HEK293 (cell line): ENCODE results near the gene UNC13A.

Source experiments
- GLI4 ChIP-seq: fragments of 450-650 bp; formaldehyde crosslinking; IDR thresholded peaks from 2 replicates; pipeline ENCODE4 v1.5.1; 2016; ENCODE audit warnings: missing biosample characterization, missing genetic modification characterization
- GLIS2 ChIP-seq: fragments of 450-650 bp; formaldehyde crosslinking; IDR thresholded peaks from 2 replicates; pipeline ENCODE4 v1.5.1; 2016; ENCODE audit warnings: missing biosample characterization, missing genetic modification characterization
- HOXA7 ChIP-seq: sonication (generic); formaldehyde crosslinking; IDR thresholded peaks from 2 replicates; pipeline ENCODE4 v1.8.1; 2022; ENCODE audit warnings: missing genetic modification reagents, borderline replicate concordance
- MYNN ChIP-seq: fragments of 450-650 bp; formaldehyde crosslinking; IDR thresholded peaks from 2 replicates; pipeline ENCODE4 v1.5.1; 2016; ENCODE audit warnings: missing biosample characterization, missing genetic modification characterization, borderline replicate concordance
- OSR2 ChIP-seq: fragments of 450-650 bp; formaldehyde crosslinking; IDR thresholded peaks from 2 replicates; pipeline ENCODE4 v1.5.1; 2016; ENCODE audit warnings: missing biosample characterization, missing genetic modification characterization
- PATZ1 ChIP-seq: fragments of 450-650 bp; formaldehyde crosslinking; IDR thresholded peaks from 2 replicates; pipeline ENCODE4 v1.5.1; 2016; ENCODE audit warnings: missing biosample characterization, missing genetic modification characterization
- SCRT1 ChIP-seq: fragments of 450-650 bp; formaldehyde crosslinking; IDR thresholded peaks from 2 replicates; pipeline ENCODE4 v1.5.1; 2016; ENCODE audit warnings: missing biosample characterization, missing genetic modification characterization, borderline replicate concordance
- SETDB1 ChIP-seq: IDR thresholded peaks from one replicate; pipeline ENCODE4 v1.6.1; 2017; ENCODE audit warnings: mild to moderate bottlenecking, low read length, moderate library complexity, mixed read lengths; ENCODE audit not compliant: insufficient read length
- SP2 ChIP-seq: fragments of 450-650 bp; formaldehyde crosslinking; IDR thresholded peaks from 2 replicates; pipeline ENCODE4 v1.5.1; 2016; ENCODE audit warnings: missing biosample characterization, missing genetic modification characterization
- TRIM28 ChIP-seq: IDR thresholded peaks from 2 replicates; pipeline ENCODE4 v1.6.1; 2011; ENCODE audit warnings: low read length, control low read depth, borderline replicate concordance
- ZBTB21 ChIP-seq: fragments of 450-650 bp; formaldehyde crosslinking; IDR thresholded peaks from 2 replicates; pipeline ENCODE4 v1.5.1; 2017; ENCODE audit warnings: missing biosample characterization, missing genetic modification characterization
- ZFP69B ChIP-seq: fragments of 450-650 bp; formaldehyde crosslinking; IDR thresholded peaks from 2 replicates; pipeline ENCODE4 v1.5.1; 2016; ENCODE audit warnings: missing biosample characterization, missing genetic modification characterization
- ZNF114 ChIP-seq: fragments of 450-650 bp; formaldehyde crosslinking; IDR thresholded peaks from 2 replicates; pipeline ENCODE4 v1.5.0; 2017; ENCODE audit warnings: missing biosample characterization, missing genetic modification characterization
- ZNF148 ChIP-seq: fragments of 450-650 bp; formaldehyde crosslinking; IDR thresholded peaks from 2 replicates; pipeline ENCODE4 v1.5.0; 2017; ENCODE audit warnings: missing biosample characterization, missing genetic modification characterization, borderline replicate concordance
- ZNF211 ChIP-seq: fragments of 450-650 bp; formaldehyde crosslinking; IDR thresholded peaks from 2 replicates; pipeline ENCODE4 v1.5.1; 2016; ENCODE audit warnings: low read depth, missing biosample characterization, missing genetic modification characterization
- ZNF26 ChIP-seq: fragments of 450-650 bp; formaldehyde crosslinking; IDR thresholded peaks from 2 replicates; pipeline ENCODE4 v1.5.1; 2016; ENCODE audit warnings: missing biosample characterization, missing genetic modification characterization
- ZNF362 ChIP-seq: fragments of 450-650 bp; formaldehyde crosslinking; IDR thresholded peaks from 2 replicates; pipeline ENCODE4 v1.5.1; 2016; ENCODE audit warnings: missing biosample characterization, missing genetic modification characterization
- ZNF366 ChIP-seq: fragments of 450-650 bp; formaldehyde crosslinking; conservative IDR thresholded peaks from 2 replicates; pipeline ENCODE4 v1.5.1; 2016; ENCODE audit warnings: missing biosample characterization, missing genetic modification characterization
- ZNF394 ChIP-seq: fragments of 450-650 bp; formaldehyde crosslinking; IDR thresholded peaks from 2 replicates; pipeline ENCODE4 v1.5.1; 2016; ENCODE audit warnings: missing biosample characterization, missing genetic modification characterization, mild to moderate bottlenecking, moderate library complexity, borderline replicate concordance
- ZNF416 ChIP-seq: fragments of 450-650 bp; formaldehyde crosslinking; IDR thresholded peaks from 2 replicates; pipeline ENCODE4 v1.5.1; 2016; ENCODE audit warnings: missing biosample characterization, missing genetic modification characterization
- ZNF423 ChIP-seq: fragments of 450-650 bp; formaldehyde crosslinking; IDR thresholded peaks from 2 replicates; pipeline ENCODE4 v1.5.1; 2016; ENCODE audit warnings: missing biosample characterization, missing genetic modification characterization
- ZNF48 ChIP-seq: fragments of 450-650 bp; formaldehyde crosslinking; IDR thresholded peaks from 2 replicates; pipeline ENCODE4 v1.5.1; 2016; ENCODE audit warnings: missing biosample characterization, missing genetic modification characterization
- ZNF513 ChIP-seq: fragments of 450-650 bp; IDR thresholded peaks from 2 replicates; pipeline ENCODE4 v1.5.1; 2018; ENCODE audit warnings: missing biosample characterization, missing genetic modification characterization
- ZNF530 ChIP-seq: fragments of 450-650 bp; formaldehyde crosslinking; IDR thresholded peaks from 2 replicates; pipeline ENCODE4 v1.5.1; 2016; ENCODE audit warnings: low read depth, missing biosample characterization, missing genetic modification characterization
- ZNF660 ChIP-seq: fragments of 450-650 bp; IDR thresholded peaks from 2 replicates; pipeline ENCODE4 v1.5.1; 2018; ENCODE audit warnings: missing biosample characterization, mild to moderate bottlenecking, missing genetic modification characterization
- ZNF704 ChIP-seq: fragments of 450-650 bp; formaldehyde crosslinking; IDR thresholded peaks from 2 replicates; pipeline ENCODE4 v1.5.1; 2016; ENCODE audit warnings: missing biosample characterization, missing genetic modification characterization
- ZNF707 ChIP-seq: fragments of 450-650 bp; formaldehyde crosslinking; IDR thresholded peaks from 2 replicates; pipeline ENCODE4 v1.5.1; 2016; ENCODE audit warnings: missing biosample characterization, missing genetic modification characterization
- ZNF76 ChIP-seq: fragments of 450-650 bp; formaldehyde crosslinking; IDR thresholded peaks from 2 replicates; pipeline ENCODE4; 2016; ENCODE audit warnings: low read depth, missing biosample characterization, missing genetic modification characterization, borderline replicate concordance
- ZNF777 ChIP-seq: fragments of 450-650 bp; formaldehyde crosslinking; IDR thresholded peaks from 2 replicates; pipeline ENCODE4 v1.5.1; 2017; ENCODE audit warnings: missing biosample characterization, missing genetic modification characterization, borderline replicate concordance
- ZNF785 ChIP-seq: fragments of 450-650 bp; formaldehyde crosslinking; IDR thresholded peaks from 2 replicates; pipeline ENCODE4 v1.5.1; 2016; ENCODE audit warnings: missing biosample characterization, missing genetic modification characterization
- ZNF837 ChIP-seq: fragments of 450-650 bp; formaldehyde crosslinking; IDR thresholded peaks from 2 replicates; pipeline ENCODE4 v1.5.1; 2016; ENCODE audit warnings: missing biosample characterization, missing genetic modification characterization

Gene UNC13A

GRCh38 chr19:17555929-17556813 is 132.0 kb downstream of the UNC13A start (continued):
- TF ChIP-seq PATZ1 (tag by site-specific recombination) (peak; percentile 87), HOXA7 (no peak), ZNF785 (tag by site-specific recombination) (peak; percentile 34; the same call in 1 of the 2 replicates), ZNF416 (no peak), ZNF362 (tag by site-specific recombination) (no peak), ZNF366 (tag by site-specific recombination) (no peak), ZNF114 (tag by site-specific recombination) (no peak), ZNF76 (tag by site-specific recombination) (peak; percentile 45; the same call in 1 of the 2 replicates), ZBTB21 (tag by site-specific recombination) (no peak), ZFP69B (peak; percentile 84), SP2 (tag by site-specific recombination) (peak; percentile 67), ZNF660 (no peak), ZNF148 (tag by site-specific recombination) (no peak), ZNF423 (tag by site-specific recombination) (no peak), ZNF394 (tag by site-specific recombination) (no peak), TRIM28 (no peak), ZNF513 (tag by site-specific recombination) (no peak), MYNN (tag by site-specific recombination) (no peak), ZNF26 (no peak), GLIS2 (tag by site-specific recombination) (peak; percentile 94), SCRT1 (tag by site-specific recombination) (no peak), OSR2 (no peak), ZNF48 (tag by site-specific recombination) (no peak), ZNF704 (tag by site-specific recombination) (no peak), ZNF707 (tag by site-specific recombination) (no peak), ZNF837 (tag by site-specific recombination) (no peak), SETDB1 (no peak), ZNF530 (tag by site-specific recombination) (no peak), ZNF211 (tag by site-specific recombination) (no peak), GLI4 (tag by site-specific recombination) (no peak), ZNF777 (tag by site-specific recombination) (no peak)
